Measurements from ENCODE around the gene C4orf50.

The C4orf50 gene

DNA sequence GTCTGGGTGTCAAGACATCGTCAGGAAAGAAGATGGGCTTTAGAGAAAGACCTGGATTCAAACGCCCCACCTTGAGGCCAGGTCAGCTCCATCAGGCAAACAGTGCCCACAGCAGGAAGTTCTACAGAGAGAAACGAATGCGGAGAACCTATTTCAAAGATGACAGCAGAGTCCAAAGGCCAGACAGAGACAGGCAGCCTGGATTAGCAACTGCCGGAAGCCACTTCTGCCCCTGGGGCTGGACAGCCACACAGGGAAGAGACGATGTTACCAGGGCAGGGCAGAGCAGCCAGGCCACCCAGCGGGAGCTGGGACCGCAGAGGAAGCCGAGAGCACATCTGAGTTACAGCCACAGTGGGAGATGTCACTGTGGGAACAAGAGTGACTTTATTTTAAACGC lies 1.2 kb downstream of the C4orf50 start:
- no peak for TF ChIP-seq GATA3 (IDR thresholded peaks at IDR 0.05; ENCODE audit: low read depth, low read length)
- no peak for TF ChIP-seq GATA2 (IDR thresholded peaks at IDR 0.05; ENCODE audit: low read depth, low read length)

DNA sequence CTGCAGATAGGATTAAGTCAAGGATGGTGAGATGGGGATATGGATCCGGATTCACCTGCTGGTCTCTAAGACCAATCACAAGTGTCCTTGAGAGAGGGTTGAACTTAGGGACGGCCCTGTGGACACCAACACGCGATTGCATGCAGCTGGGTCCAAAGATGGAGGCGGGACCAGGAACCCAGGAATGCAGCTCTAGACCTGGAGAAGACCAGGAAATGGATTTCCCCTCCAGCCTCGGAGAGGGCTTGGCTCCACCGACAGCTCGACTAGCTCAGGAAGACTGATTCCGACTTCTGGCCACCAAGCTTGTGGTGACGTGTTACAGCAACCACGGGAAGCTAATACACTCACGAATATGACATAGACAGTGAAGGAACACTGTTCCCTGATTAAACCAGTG lies 4.7 kb downstream of the C4orf50 start:
- no peak for TF ChIP-seq GATA2 (IDR thresholded peaks at IDR 0.05; ENCODE audit: low read depth, low read length)
- TF ChIP-seq GATA3 (IDR thresholded peaks at IDR 0.05; ENCODE audit: low read depth, low read length) = no peak

DNA sequence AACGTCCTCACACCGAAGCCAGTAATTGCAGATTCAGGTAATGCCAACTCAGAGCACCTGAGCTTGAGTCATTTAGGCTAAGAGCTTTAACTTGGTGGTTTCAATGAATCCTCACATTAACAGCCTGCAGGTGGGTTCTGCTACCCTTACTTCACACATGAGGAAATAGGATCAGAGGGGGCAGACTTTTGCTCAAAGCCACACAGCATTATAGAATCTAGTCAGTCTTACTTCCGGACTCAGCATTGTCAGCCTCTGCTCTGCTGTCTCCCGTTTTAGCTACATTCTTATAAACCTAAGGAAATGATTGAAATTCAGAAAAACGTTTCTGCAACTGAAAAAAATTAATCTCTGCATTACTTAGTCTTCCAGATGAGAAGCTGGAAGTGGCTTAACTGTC lies 6.0 kb downstream of the C4orf50 start:
- TF ChIP-seq GATA3 (IDR thresholded peaks at IDR 0.05; ENCODE audit: low read depth, low read length) (no peak), GATA2 (IDR thresholded peaks at IDR 0.05; ENCODE audit: low read depth, low read length) (no peak)

DNA sequence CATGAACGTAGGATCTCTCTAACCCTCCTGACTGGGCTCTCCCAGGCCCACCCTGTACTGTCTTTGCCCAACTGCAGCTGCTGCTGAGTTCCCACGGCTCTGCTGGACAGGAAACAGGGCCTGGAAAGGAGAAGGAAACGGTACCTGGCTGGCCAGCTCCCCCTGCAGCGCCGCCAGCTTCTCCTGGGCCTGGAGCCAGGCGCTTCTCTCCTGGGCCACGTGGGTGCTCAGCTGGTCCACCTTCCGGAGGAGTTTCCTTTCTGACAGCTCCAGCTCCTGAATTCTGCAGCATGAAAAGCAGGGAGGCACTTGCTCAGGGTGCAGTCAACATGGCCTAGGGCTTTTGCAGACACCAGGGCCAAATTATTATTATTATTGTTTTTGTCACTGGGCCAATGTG lies 6.5 kb downstream of the C4orf50 start:
- no peak for TF ChIP-seq GATA3 (IDR thresholded peaks at IDR 0.05; ENCODE audit: low read depth, low read length)
- TF ChIP-seq GATA2 (IDR thresholded peaks at IDR 0.05; ENCODE audit: low read depth, low read length) = no peak

DNA sequence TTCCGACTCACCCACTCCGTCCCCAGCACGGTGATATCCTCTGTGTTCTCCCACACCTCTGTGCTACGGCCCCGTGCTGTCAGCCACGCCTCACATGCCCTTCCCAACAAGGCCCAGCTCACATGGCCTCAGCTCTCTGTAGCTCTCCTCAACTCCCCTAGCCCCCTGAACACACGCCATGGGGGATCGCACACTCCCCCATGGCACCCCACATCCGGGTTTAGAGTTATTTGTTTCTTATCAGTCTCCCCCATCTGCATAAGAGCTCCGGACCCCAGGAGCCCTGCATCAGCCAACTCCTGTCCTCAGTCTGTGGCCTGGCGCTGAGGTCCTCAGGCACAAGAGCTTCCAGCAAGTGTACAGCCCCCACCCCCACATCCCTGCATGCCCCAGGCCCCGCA lies 7.0 kb downstream of the C4orf50 start:
- peak; percentile 72 for TF ChIP-seq GATA2 (IDR thresholded peaks at IDR 0.05; ENCODE audit: low read depth, low read length)
- TF ChIP-seq GATA3 (IDR thresholded peaks at IDR 0.05; ENCODE audit: low read depth, low read length) = no peak

DNA sequence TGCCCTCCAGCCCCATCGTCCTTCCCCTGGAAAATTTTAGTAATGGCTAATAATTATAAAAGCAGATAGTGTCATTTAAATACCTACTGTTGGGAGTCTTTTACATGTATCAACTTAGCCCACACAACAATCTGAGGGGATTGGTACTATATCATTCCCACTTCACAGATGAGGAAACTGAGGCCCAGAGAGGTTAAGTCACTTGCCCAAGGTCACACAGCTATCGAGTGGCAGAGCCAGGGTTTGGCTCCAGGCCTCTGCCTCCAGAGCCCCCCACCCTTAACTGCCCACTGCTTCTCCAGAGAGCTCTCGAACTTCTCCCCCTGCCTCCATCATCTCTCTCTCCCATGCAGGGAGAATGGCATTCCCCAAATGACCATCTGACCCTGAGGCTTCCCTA lies 7.4 kb downstream of the C4orf50 start:
- no peak for TF ChIP-seq GATA3 (IDR thresholded peaks at IDR 0.05; ENCODE audit: low read depth, low read length)
- no peak for TF ChIP-seq GATA2 (IDR thresholded peaks at IDR 0.05; ENCODE audit: low read depth, low read length)

DNA sequence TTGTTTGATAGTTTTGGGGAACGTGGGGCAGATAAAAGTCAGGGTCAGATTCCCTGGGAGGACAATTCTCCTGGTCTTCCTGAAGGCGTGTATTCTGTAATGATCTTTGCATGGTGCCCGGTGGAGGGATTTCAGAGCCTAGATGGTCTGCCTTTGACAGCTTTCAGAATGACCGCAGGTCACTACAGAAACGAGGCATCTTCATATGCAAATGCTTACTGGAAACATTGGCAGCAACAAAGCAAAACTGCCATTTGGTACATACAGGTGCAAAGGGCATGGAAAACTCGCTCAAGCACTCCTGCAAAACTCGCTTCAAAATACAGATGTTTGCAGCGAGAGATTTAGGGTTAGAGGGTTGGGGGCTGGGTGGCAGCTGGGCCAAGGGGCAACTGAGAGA lies 8.8 kb downstream of the C4orf50 start:
- TF ChIP-seq GATA3 (IDR thresholded peaks at IDR 0.05; ENCODE audit: low read depth, low read length) (no peak), GATA2 (IDR thresholded peaks at IDR 0.05; ENCODE audit: low read depth, low read length) (no peak)

DNA sequence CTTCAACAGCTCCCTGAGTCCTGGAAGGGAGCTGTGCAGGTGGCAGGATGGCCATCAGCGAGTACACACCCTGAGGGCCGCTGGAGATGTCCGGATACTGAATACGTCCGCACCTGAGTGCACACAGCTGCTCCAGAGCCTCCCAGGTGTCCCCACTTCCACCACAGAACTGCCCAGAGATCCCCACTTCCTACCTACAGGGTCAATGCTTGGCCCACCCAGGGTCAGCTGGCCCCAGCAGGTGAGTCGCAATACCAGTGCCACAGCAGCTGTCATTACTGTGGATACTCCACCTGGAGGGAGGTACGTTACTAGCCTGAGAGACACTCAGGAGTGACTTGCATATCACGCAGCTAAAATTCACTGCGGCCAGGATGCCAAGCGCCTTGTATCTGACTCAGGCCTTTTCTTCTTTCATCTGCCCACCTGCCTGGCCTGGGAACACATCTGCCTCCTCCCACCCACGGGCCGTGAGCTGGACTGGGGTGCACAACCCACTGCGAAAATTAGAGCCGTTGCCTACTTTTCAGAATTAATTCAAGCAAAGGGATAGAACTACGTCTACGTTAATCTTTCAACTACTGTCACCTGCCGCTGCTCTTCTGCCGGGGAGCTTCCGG lies 9.4 kb downstream of the C4orf50 start:
- TF ChIP-seq GATA3 (IDR thresholded peaks at IDR 0.05; ENCODE audit: low read depth, low read length) = no peak
- no peak for TF ChIP-seq GATA2 (IDR thresholded peaks at IDR 0.05; ENCODE audit: low read depth, low read length)

DNA sequence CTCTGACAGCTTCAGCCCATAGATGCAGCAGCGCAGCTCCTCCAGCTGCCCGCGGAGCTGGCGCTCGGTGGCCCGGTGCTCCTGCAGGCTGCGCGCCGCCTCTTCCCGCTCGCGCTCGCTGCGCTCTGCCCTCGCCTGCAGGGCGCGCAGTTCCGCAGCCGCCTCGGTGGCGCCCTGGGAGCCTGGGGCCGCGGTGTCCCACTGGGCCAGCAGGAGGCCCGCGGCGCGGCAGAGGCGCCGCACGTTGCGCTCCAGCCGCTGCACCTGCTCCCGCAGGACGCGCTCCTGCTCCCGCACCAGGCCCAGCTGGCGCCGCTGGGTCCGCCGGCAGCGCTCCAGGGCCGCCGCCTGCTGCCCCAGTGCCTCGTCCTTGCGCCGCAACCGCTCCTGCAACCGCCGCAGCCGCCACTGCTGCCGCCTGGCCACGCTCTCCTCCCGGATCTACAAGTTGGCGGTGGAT lies 10.1 kb downstream of the C4orf50 start:
- TF ChIP-seq GATA2 (IDR thresholded peaks at IDR 0.05; ENCODE audit: low read depth, low read length) (no peak), GATA3 (IDR thresholded peaks at IDR 0.05; ENCODE audit: low read depth, low read length) (no peak)

DNA sequence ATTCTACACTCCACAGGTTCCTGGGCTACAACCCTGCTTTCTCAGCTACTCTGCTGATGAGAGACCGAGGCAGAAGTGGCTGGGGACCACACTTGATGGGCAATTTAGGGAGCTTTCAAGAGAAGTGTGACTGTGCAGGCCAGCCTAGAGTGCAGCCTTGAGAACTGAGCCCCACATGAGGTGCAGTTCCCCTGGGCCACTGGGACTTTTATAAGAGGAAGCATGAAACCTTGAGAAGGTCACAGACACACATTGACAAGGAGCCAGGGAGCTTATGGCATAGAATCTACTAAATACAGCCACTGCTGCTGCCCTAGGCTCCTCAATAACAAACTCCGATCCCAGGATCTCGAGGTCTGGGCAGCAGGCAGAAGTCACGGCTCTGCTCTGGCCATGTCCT lies 13.1 kb downstream of the C4orf50 start:
- TF ChIP-seq GATA2 (IDR thresholded peaks at IDR 0.05; ENCODE audit: low read depth, low read length) = no peak
- no peak for TF ChIP-seq GATA3 (IDR thresholded peaks at IDR 0.05; ENCODE audit: low read depth, low read length)

DNA sequence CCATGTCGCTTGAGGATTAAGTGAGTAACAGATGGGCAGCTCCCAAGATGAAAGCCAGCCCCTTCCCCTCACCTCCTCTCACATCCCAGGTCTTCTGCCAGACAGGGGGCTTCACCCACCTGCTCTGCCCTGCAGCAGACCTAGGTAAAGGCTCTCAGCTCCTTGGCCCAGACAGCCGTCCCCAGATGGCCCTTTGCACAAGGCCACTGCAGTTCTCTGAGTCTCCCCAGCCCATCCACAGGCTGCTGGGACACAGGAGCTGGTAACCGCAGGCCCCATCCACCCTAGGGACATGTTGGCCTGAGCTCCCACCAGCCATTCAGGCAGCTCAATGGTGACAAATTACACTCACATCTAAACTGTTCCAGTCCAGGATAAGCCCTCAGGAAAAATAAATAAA lies 15.3 kb downstream of the C4orf50 start:
- TF ChIP-seq GATA3 (IDR thresholded peaks at IDR 0.05; ENCODE audit: low read depth, low read length) = no peak
- TF ChIP-seq GATA2 (IDR thresholded peaks at IDR 0.05; ENCODE audit: low read depth, low read length) = no peak

DNA sequence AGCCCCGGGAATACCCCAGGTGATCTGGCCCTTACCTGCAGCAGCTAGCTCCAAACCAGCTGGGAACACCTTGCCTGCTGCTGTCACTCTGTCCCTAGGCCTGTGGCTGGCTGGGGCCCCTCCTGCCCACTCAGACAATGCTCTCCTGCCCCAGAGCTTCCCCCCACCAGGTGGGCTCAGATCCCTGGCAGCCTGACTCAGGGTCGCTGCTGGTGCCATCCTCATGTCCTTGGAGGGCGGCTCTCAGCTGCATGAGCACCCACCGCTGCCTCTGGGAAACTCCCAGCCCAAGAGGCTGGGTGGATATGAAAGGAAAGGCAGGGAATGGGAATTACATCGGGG lies 15.8 kb downstream of the C4orf50 start:
- TF ChIP-seq GATA3 (IDR thresholded peaks at IDR 0.05; ENCODE audit: low read depth, low read length) = no peak
- TF ChIP-seq GATA2 (IDR thresholded peaks at IDR 0.05; ENCODE audit: low read depth, low read length) = no peak

DNA sequence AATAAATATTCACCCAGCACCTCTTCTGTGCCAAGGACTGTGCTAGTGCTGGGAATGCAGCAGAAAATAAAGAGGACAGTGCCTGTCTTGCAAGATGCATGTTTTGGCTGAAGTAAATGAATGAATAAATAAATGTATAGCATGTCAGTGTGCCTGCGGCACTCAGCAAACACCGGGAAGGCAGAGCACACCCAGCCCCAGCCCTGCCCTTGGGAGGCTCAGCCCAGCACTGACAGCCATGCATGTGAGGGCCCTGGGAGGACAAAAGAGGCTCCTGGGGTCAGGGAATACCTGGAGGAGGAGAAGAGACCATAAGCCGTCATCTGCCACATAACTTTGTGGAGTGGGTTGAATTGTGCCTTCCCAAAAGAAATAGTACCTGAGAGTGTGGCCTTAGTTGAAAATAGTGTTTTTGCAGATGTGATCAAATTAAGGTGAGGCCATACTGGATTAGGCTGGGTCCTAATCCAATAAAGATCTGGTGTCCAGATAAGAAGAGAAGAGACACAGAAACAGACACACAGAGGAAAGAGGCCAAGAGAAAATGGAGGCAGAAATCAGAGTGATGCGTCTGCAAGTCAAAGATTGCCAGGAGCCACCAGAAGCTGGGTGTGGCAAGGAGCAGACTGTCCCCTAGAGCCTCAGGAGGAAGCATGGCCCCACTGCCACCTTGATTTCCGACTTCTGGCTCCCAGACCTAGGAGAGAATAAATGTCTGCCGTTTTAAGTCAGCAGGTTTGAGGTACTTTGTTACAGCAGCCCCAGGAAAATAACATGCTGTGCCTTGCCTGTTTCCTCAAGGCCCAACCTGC lies 16.3 kb downstream of the C4orf50 start:
- TF ChIP-seq GATA3 (IDR thresholded peaks at IDR 0.05; ENCODE audit: low read depth, low read length) = no peak; the same call in 1 of the 2 replicates
- peak; percentile 86 for TF ChIP-seq GATA2 (IDR thresholded peaks at IDR 0.05; ENCODE audit: low read depth, low read length)

DNA sequence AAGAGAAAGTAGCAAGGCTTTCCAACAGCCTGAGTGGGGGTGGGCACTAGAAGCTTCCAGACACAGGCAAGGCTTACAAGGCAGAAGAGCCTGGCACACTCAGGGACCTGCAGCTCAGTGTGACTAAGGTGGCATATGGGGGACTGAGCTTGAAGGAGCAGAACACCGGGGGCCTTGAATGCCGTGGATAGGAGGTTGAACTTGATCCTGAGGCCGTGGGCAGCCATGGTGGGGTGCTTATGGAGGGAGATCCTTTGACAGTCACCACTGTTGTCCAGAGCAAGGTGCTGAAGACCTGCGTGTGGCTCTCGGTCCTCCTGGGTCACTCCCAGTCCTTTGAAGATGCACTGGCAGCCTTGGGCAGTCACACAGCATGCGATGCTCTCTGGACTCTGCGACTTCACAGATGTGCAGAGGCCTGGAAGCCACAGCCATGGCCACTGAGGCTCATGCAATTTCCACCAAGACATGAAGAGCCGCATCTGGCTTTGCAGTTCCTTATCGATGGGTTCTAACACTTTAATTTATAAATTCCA lies 18.3 kb downstream of the C4orf50 start:
- no peak for TF ChIP-seq GATA2 (IDR thresholded peaks at IDR 0.05; ENCODE audit: low read depth, low read length)

DNA sequence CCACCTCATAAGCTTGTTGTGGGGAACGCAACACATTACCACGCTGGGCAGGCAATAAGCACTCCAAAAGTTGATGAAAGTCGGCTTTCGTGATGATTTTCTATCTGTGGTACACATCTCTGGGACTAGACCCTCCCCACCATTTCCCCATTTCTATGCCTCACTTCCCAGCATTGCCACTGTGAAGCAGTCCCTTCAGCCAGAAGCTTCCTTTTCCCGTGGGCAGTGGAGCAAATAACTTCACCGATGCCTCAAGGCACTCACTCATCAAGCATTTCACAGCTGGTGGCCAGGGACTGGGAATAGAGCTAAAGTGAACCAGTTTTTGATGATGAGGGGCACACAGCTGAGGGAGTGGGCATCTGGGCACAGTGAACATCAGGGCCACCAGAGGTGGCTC lies 18.9 kb downstream of the C4orf50 start:
- no peak for TF ChIP-seq GATA3 (IDR thresholded peaks at IDR 0.05; ENCODE audit: low read depth, low read length)
- TF ChIP-seq GATA2 (IDR thresholded peaks at IDR 0.05; ENCODE audit: low read depth, low read length) = no peak
